K562 (cell line): ENCODE measurements around the gene MED15. TPM values are rescaled to one million over a fixed set of nuclear protein-coding genes. Genes with fewer than 3 reads are reported as not detected.

Experiments
- ATAC-seq: fragments of 200-7000 bp; cut with Tn5 transposase; 3 replicates; pipeline ENCODE4 v1.9.1; 2020; ENCODE audit warnings: moderate library complexity
- BruUV-seq: library from RNA; stranded (reverse); fragments of 400-500 nt; replicated peaks from 2 replicates; lab custom pipeline; 2021; lab: Mats Ljungman, UMichigan
- CTCF ChIA-PET: fragments of 300-600 bp; formaldehyde crosslinking; extraction: SDS; loops from one replicate; lab custom pipeline; 2021; ENCODE audit warnings: low intra/inter-chr PET ratio; lab: Yijun Ruan, JAX
- POLR2A ChIA-PET: fragments of 300-600, 350-650 bp; sonication (Branson Sonifier 250); formaldehyde crosslinking; extraction: SDS; loops from one replicate; lab custom pipeline; 2021; ENCODE audit warnings: antibody characterized with exemption, inconsistent platforms; lab: Yijun Ruan, JAX
- DNase-seq, 4 experiments: peaks; one replicate each; pipeline versions ENCODE4 v3.0.0 to v3.0.0-alpha.2; 2011 to 2018; ENCODE audit warnings: low spot score in 3 of 4, mixed read lengths in 3 of 4; ENCODE audit errors: extremely low read depth in 1 of 4
- FAIRE-seq: peaks from 2 replicates; lab custom pipeline; 2011; peaks lifted over from hg19 to GRCh38; lab: Jason Lieb, UNC
- H2AFZ ChIP-seq: 2 replicates; pipeline ENCODE4 v1.6.0; 2011; ENCODE audit warnings: low read depth, low read length, control low read depth, inconsistent platforms
- H3K27ac ChIP-seq: fragments of 200-600 bp; 3 replicates; pipeline ENCODE4 v1.8.0; 2011; ENCODE audit warnings: low read depth, mild to moderate bottlenecking, control low read depth, inconsistent platforms, low read length, moderate library complexity, mixed read lengths; ENCODE audit errors: extremely low read depth
- H3K27me3 ChIP-seq, 2 experiments: fragments of 300-600 bp in 1 of 2; 2 replicates in 1 of 2; 3 replicates in 1 of 2; pipeline versions ENCODE4 v1.6.0 to v1.8.0; 2011; ENCODE audit warnings: inconsistent platforms in 2 of 2, low read length in 2 of 2, mild to moderate bottlenecking in 1 of 2, mixed read lengths in 1 of 2, moderate library complexity in 1 of 2; ENCODE audit not compliant: control insufficient read depth in 2 of 2, insufficient read depth in 2 of 2
- H3K36me3 ChIP-seq: fragments of 300-600 bp; 3 replicates; pipeline ENCODE4 v1.8.0; 2011; ENCODE audit warnings: mild to moderate bottlenecking, low read length, inconsistent platforms; ENCODE audit not compliant: control insufficient read depth, insufficient read depth
- H3K4me1 ChIP-seq, 2 experiments: fragments of 200-600 bp in 1 of 2; replicated peaks in 1 of 2; 2 replicates in 1 of 2; 3 replicates in 1 of 2; pipeline versions ENCODE4 v1.5.1 to v1.8.0; 2011; ENCODE audit warnings: inconsistent platforms in 2 of 2, low read length in 2 of 2, mild to moderate bottlenecking in 1 of 2, mixed read lengths in 1 of 2, moderate library complexity in 1 of 2; ENCODE audit not compliant: control insufficient read depth in 2 of 2, insufficient read depth in 2 of 2
- H3K4me2 ChIP-seq: 2 replicates; pipeline ENCODE4 v1.6.1; 2011; ENCODE audit warnings: low read length, control low read depth, inconsistent platforms, mixed read lengths; ENCODE audit not compliant: insufficient read depth
- H3K4me3 ChIP-seq: fragments of 200-600 bp; sonication (generic), shearing (Covaris generic); 2 replicates; pipeline ENCODE4 v1.5.1; 2016; ENCODE audit warnings: control low read depth, inconsistent platforms
- H3K79me2 ChIP-seq: fragments of 200-600 bp; 3 replicates; pipeline ENCODE4 v1.8.0; 2011; ENCODE audit warnings: low read length, inconsistent platforms; ENCODE audit not compliant: control insufficient read depth, insufficient read depth
- H3K9ac ChIP-seq, 2 experiments: 2 replicates each; pipeline versions ENCODE4 v1.6.0 to v1.6.1; 2011; ENCODE audit warnings: low read depth in 2 of 2, low read length in 2 of 2, control low read depth in 1 of 2, inconsistent platforms in 1 of 2, mild to moderate bottlenecking in 1 of 2, mixed read lengths in 1 of 2; ENCODE audit not compliant: insufficient read depth in 1 of 2
- H3K9me1 ChIP-seq: one replicate; pipeline ENCODE4 v1.6.0; 2011; ENCODE audit warnings: inconsistent platforms, mild to moderate bottlenecking, low read length, moderate library complexity; ENCODE audit not compliant: control insufficient read depth, insufficient read depth
- H3K9me3 ChIP-seq: replicated peaks from 2 replicates; pipeline ENCODE4 v1.5.1; 2011; ENCODE audit warnings: low read depth, low read length, inconsistent platforms; ENCODE audit not compliant: control insufficient read depth, insufficient read depth
- H4K20me1 ChIP-seq: replicated peaks from 2 replicates; pipeline ENCODE4 v1.6.1; 2011; ENCODE audit warnings: low read length, inconsistent platforms, mixed read lengths; ENCODE audit not compliant: control insufficient read depth, insufficient read depth
- FOXP1 ChIP-seq: sonication (generic); formaldehyde crosslinking; IDR thresholded peaks from 2 replicates; pipeline ENCODE4 v1.8.0; 2022; ENCODE audit warnings: mild to moderate bottlenecking, missing genetic modification reagents
- HMGN3 ChIP-seq: IDR thresholded peaks from 2 replicates; pipeline ENCODE4 v1.6.1; 2011; ENCODE audit warnings: borderline replicate concordance, low read depth, mild to moderate bottlenecking, mixed read lengths, low read length; ENCODE audit not compliant: insufficient read length; ENCODE audit errors: extremely low read depth
- MCM2 ChIP-seq: fragments of 450-650 bp; IDR thresholded peaks from 2 replicates; pipeline ENCODE4 v1.6.1; 2017; ENCODE audit warnings: low read depth, mild to moderate bottlenecking
- SETDB1 ChIP-seq: IDR thresholded peaks from one replicate; pipeline ENCODE4 v1.6.1; 2012; ENCODE audit warnings: low read length, control low read depth, inconsistent platforms
- ZNF354B ChIP-seq: fragments of 250-450 bp; sonication (Bioruptor Pico); IDR thresholded peaks from 2 replicates; pipeline ENCODE4 v1.4.0; 2020
- ZNF561 ChIP-seq: fragments of 450-650 bp; formaldehyde crosslinking; conservative IDR thresholded peaks from 2 replicates; pipeline ENCODE4 v1.4.0; 2020; ENCODE audit warnings: mild to moderate bottlenecking, moderate library complexity
- ZNF583 ChIP-seq: fragments of 250-450 bp; sonication (Bioruptor Pico); IDR thresholded peaks from 2 replicates; pipeline ENCODE4 v1.4.0; 2020
- WGBS: fragments of 100-300 bp; shearing (Covaris generic); methylation state at CpG from one replicate; pipeline ENCODE4 v1.1.6; 2016; ENCODE audit warnings: low coverage, mixed read lengths; ENCODE audit not compliant: insufficient coverage; ENCODE audit errors: missing lambda C conversion rate; 5-methylcytosine and 5-hydroxymethylcytosine counted together
- in situ Hi-C: fragments of 300-500 bp; cut with MboI; formaldehyde crosslinking; loops from 4 replicates; pipeline ENCODE4 v1.15.0; 2018; ENCODE audit warnings: inconsistent platforms, mixed read lengths
- intact Hi-C: fragments of 100-400 bp; cut with micrococcal nuclease; formaldehyde crosslinking; loops from 2 replicates; pipeline ENCODE4 v1.14.2; 2022
- polyA plus RNA-seq, 8 experiments: library from polyadenylated mRNA; depleted of rRNA in 4 of 8; stranded (reverse) in 5 of 8; unstranded in 3 of 8; fragments of >200 nt; fragmentation: Nextera tagmentation in 2 of 8; fragmentation: Illumina TruSeq in 1 of 8; extraction: Ambion mirVana in 2 of 8; extraction: Trizol in 1 of 8; gene quantifications; 2 replicates each; pipeline versions ENCODE4 v1.2.1 to v1.2.3, GENCODE V29; 2011 to 2014; ENCODE audit warnings: inconsistent platforms in 1 of 8, missing spikeins in 1 of 8
- total RNA-seq, 7 experiments: library from RNA; depleted of rRNA in 6 of 7; stranded (reverse); fragments of >200 nt in 6 of 7; fragmentation: Illumina TruSeq in 2 of 7; extraction: Trizol in 2 of 7; gene quantifications; 2 replicates each; pipeline versions ENCODE4 v1.2.1 to v1.2.3, GENCODE V29; 2011 to 2021; ENCODE audit warnings: low replicate concordance in 1 of 7
- TF ChIP-seq, protein P1 (sequence below): conservative IDR thresholded peaks from 2 replicates; pipeline ENCODE4 v1.6.1; 2011; ENCODE audit warnings: low read depth, mild to moderate bottlenecking, low read length; ENCODE audit not compliant: control insufficient read depth
- TF ChIP-seq, protein P2 (sequence below): IDR thresholded peaks from 3 replicates; pipeline ENCODE4 v1.6.1; 2011; ENCODE audit warnings: borderline replicate concordance, mild to moderate bottlenecking; ENCODE audit not compliant: insufficient read length, insufficient read depth
- TF ChIP-seq, protein P3 (sequence below): fragments of 250-450 bp; sonication (Bioruptor Pico); IDR thresholded peaks from 2 replicates; pipeline ENCODE4 v1.9.0; 2021; ENCODE audit warnings: mild to moderate bottlenecking
- TF ChIP-seq, protein P4 (sequence below): sonication (generic); formaldehyde crosslinking; IDR thresholded peaks from 2 replicates; pipeline ENCODE4 v1.9.0; 2022; ENCODE audit warnings: mild to moderate bottlenecking, missing genetic modification reagents
- TF ChIP-seq, protein P5 (sequence below): sonication (generic); formaldehyde crosslinking; IDR thresholded peaks from 2 replicates; pipeline ENCODE4 v1.8.0; 2023; ENCODE audit warnings: mild to moderate bottlenecking, missing genetic modification reagents

Gene MED15
- total and polyA plus RNA-seq, 9 of the 15 experiments (the other 6 are each of a cell fraction or from before 2014, with no cell fraction given): 4.0 to 271 (median 60.1) TPM

DNA sequence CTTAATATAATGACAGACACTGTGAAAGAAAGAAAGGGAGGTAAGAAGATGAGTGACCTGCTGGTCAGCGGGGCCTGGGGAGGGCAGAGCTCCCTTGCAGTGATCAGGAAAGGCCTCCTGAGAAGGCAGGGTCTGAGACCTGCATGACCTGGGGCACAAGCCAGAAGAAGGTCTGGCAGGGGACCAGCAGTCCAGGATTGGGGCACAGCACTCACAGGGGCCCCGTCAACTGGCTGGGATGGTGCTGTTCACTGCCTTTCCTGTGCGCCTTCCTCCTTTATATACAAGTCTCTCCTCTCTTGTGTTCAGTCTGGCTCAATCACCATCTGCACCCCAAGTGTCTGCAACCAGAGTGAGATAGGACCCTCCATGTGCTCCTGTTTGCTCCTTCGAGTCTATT is 47.5 kb upstream of the MED15 start:
- intact Hi-C loops: loop anchor here (5.0 kb wide), 1 partner anchor 163 kb away; no protein-coding TSS in a partner anchor
- FAIRE-seq: no peak
- TF ChIP-seq HMGN3: peak; percentile 33
- TF ChIP-seq ZNF354B: no peak
- 0 out of 2 replicates have a peak, but pooled peaks have one; percentile 54 for TF ChIP-seq FOXP1 (CRISPR knock-in tag)
- no peak for TF ChIP-seq ZNF583
- TF ChIP-seq, protein P1, sequence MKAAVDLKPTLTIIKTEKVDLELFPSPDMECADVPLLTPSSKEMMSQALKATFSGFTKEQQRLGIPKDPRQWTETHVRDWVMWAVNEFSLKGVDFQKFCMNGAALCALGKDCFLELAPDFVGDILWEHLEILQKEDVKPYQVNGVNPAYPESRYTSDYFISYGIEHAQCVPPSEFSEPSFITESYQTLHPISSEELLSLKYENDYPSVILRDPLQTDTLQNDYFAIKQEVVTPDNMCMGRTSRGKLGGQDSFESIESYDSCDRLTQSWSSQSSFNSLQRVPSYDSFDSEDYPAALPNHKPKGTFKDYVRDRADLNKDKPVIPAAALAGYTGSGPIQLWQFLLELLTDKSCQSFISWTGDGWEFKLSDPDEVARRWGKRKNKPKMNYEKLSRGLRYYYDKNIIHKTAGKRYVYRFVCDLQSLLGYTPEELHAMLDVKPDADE: 0 out of 2 replicates have a peak, but pooled peaks have one; percentile 30
- TF ChIP-seq, protein P2, sequence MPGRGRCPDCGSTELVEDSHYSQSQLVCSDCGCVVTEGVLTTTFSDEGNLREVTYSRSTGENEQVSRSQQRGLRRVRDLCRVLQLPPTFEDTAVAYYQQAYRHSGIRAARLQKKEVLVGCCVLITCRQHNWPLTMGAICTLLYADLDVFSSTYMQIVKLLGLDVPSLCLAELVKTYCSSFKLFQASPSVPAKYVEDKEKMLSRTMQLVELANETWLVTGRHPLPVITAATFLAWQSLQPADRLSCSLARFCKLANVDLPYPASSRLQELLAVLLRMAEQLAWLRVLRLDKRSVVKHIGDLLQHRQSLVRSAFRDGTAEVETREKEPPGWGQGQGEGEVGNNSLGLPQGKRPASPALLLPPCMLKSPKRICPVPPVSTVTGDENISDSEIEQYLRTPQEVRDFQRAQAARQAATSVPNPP: no peak
- peak; percentile 51 for TF ChIP-seq SETDB1
- TF ChIP-seq, protein P3, sequence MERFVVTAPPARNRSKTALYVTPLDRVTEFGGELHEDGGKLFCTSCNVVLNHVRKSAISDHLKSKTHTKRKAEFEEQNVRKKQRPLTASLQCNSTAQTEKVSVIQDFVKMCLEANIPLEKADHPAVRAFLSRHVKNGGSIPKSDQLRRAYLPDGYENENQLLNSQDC: no peak
- TF ChIP-seq MCM2: no peak
- TF ChIP-seq, protein P4, sequence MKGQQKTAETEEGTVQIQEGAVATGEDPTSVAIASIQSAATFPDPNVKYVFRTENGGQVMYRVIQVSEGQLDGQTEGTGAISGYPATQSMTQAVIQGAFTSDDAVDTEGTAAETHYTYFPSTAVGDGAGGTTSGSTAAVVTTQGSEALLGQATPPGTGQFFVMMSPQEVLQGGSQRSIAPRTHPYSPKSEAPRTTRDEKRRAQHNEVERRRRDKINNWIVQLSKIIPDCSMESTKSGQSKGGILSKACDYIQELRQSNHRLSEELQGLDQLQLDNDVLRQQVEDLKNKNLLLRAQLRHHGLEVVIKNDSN: peak; percentile 60
- TF ChIP-seq, protein P5, sequence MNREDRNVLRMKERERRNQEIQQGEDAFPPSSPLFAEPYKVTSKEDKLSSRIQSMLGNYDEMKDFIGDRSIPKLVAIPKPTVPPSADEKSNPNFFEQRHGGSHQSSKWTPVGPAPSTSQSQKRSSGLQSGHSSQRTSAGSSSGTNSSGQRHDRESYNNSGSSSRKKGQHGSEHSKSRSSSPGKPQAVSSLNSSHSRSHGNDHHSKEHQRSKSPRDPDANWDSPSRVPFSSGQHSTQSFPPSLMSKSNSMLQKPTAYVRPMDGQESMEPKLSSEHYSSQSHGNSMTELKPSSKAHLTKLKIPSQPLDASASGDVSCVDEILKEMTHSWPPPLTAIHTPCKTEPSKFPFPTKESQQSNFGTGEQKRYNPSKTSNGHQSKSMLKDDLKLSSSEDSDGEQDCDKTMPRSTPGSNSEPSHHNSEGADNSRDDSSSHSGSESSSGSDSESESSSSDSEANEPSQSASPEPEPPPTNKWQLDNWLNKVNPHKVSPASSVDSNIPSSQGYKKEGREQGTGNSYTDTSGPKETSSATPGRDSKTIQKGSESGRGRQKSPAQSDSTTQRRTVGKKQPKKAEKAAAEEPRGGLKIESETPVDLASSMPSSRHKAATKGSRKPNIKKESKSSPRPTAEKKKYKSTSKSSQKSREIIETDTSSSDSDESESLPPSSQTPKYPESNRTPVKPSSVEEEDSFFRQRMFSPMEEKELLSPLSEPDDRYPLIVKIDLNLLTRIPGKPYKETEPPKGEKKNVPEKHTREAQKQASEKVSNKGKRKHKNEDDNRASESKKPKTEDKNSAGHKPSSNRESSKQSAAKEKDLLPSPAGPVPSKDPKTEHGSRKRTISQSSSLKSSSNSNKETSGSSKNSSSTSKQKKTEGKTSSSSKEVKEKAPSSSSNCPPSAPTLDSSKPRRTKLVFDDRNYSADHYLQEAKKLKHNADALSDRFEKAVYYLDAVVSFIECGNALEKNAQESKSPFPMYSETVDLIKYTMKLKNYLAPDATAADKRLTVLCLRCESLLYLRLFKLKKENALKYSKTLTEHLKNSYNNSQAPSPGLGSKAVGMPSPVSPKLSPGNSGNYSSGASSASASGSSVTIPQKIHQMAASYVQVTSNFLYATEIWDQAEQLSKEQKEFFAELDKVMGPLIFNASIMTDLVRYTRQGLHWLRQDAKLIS (CRISPR knock-in tag): no peak
- TF ChIP-seq ZNF561: no peak

More for the DNA sequence above, 47.5 kb upstream of the MED15 start:
- POLR2A ChIA-PET: interaction anchor here (0.5 to 1.7 kb wide), 8 partner anchors 9 to 91 kb away, joined by 3 to 10 read pairs (median 4); no protein-coding TSS in a partner anchor
- WGBS: 36% methylated on average over 4 of the region's 4 CpGs
- Histone ChIP-seq H3K4me1 (peaks cover 0 to 1% of the 10 kb centered on the region in 2 experiments; a peak in 3 of 5 replicates), H3K27ac (no peak overlapping the region), H3K79me2 (no peaks in the 10 kb centered on the region), H3K4me2 (no peak overlapping the region), H3K27me3 (peaks cover 6 to 13% of the 10 kb centered on the region in 2 experiments; a peak in 4 of 5 replicates), H4K20me1 (peaks cover 29% of the 10 kb centered on the region), H3K36me3 (no peaks in the 10 kb centered on the region), H3K9ac (0 out of 4 replicates have a peak overlapping the region, but pooled peaks of 1 of the 2 experiments have one; percentile 3), H2AFZ (no peak overlapping the region), H3K9me1 (no peaks in the 10 kb centered on the region), H3K9me3 (no peaks in the 10 kb centered on the region), H3K4me3 (no peak overlapping the region)
- no peak for DNase-seq
- BruUV-seq: no TSS peak
- in situ Hi-C loops: loop anchor here (5.0 kb wide), 2 partner anchors 38 to 303 kb away; no protein-coding TSS in a partner anchor
- no peak for ATAC-seq
- CTCF ChIA-PET: no interaction called here
